HG03108 (cell line): ENCODE data around the gene CEP112.

ENCODE experiments used
- ATAC-seq: cut with Tn5 transposase; IDR thresholded peaks from one replicate; pipeline ENCODE4 v1.9.1; 2021; ENCODE audit warnings: moderate library complexity; ENCODE audit not compliant: unreplicated experiment

Gene CEP112

GRCh38 chr17:66191593-66192377 is at the start of gene CEP112:
CEP112 (minus strand) TSS chr17:66192133.
- peak; percentile 55 for ATAC-seq

- no peak for ATAC-seq
Observed at GRCh38 chr17:66240630-66241029, 48.7 kb upstream of the CEP112 start.

GRCh38 chr17:66240013-66240412 is 48.1 kb upstream of the CEP112 start:
- ATAC-seq: no peak

- ATAC-seq: no peak
Observed at GRCh38 chr17:66235377-66235994, 43.6 kb upstream of the CEP112 start.

DNA sequence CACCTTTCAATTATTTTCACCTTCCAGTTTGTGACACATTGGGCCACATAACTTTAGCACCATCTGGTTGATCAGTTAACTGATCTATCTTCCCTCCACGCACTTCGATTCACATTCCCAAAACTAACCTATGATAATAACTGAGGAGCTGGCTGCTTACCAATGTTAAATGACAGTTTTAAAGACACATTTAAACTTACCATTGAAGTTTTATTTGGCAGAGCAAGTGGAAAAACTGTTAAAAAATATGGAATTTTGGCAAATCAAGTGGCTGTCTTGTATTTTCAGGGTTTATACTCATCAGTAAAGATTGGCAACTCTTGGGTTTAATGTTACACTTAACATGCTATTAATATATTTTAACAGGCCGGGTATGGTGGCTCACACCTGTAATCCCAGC is 42.7 kb upstream of the CEP112 start:
- no peak for ATAC-seq

DNA sequence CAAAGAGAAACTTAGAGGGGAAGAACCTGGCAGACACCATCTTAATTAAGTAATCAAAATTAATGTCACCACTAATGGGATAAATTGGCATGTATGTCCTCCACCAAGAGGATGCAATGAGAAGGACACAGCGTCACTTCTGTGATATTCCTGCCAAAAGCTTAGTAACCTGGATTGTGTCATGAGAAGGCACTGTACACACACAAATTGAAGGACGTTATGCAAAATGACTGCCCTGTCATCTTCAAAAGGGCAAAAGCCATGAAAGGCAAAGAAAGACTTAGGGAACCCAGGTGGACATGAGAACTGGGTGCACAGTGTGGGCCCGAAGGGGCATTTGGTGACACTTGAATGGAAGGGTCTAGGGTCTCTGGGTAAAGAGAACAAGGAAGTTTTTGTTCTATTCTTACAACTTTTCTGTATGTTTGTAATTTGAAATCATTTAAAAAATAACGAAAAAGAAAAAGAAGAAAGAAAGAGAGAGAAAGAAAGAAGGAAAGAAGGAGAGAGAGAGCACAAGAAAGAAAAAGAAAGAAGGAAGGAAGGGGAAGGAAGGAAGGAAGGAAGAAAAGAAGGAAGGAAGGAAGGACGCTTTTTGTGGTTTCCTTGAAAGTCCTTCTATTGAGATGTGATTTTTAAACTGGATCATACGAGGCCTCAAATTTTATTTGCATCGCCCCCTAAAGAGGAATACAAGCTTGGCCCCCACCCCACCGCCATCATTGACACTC is 41.3 kb upstream of the CEP112 start:
- ATAC-seq: no peak

GRCh38 chr17:66230922-66231591 is 39.1 kb upstream of the CEP112 start:
- ATAC-seq: no peak

GRCh38 chr17:66229783-66230538 is 38.0 kb upstream of the CEP112 start:
- ATAC-seq: no peak

DNA sequence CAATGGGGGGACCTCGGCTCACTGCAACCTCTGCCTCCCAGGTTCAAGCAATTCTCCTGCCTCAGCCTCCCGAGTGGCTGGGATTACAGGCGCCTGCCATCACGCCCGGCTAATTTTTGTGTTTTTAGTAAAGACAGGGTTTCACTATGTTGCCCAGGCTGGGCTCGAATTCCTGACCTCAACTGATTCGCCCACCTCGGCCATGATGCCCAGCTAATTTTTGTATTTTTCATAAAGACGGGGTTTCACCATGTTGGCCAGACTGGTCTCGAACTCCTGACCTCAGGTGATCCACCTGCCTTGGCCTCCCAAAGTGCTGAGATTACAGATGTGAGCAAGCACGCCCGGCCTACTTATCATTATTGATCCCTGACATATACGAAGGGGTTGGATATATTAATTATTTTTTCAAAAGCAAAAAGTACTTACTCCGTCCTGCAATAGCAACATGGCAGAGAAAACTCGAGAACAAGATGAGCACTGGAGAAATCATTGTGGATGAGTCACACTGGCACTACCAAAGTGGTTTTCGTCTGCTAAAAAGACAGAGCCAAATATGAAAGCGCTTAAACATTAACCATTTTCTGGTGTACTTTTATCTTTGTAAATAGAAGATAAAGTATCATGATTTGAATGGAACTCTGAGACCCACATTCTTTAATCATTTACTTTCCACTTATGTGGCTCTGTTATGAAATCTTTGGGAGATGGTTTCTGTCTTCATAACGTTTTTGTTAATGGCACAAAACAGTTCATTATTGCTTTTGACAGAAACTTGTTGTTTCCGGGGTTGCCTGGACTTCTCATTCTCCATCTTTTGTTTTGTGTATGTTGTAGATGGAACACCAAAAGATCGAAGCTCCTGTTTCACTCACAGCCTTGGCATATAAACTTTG is 37.2 kb upstream of the CEP112 start, which contains the start of gene APOH:
Gene APOH, minus strand, starts transcription at position 529 of the 896 bp plus-strand sequence. Its CDS starts 36 bp downstream, at position 493.
- no peak for ATAC-seq

- ATAC-seq: no peak
Observed at GRCh38 chr17:66227212-66228045, 35.5 kb upstream of the CEP112 start.

DNA sequence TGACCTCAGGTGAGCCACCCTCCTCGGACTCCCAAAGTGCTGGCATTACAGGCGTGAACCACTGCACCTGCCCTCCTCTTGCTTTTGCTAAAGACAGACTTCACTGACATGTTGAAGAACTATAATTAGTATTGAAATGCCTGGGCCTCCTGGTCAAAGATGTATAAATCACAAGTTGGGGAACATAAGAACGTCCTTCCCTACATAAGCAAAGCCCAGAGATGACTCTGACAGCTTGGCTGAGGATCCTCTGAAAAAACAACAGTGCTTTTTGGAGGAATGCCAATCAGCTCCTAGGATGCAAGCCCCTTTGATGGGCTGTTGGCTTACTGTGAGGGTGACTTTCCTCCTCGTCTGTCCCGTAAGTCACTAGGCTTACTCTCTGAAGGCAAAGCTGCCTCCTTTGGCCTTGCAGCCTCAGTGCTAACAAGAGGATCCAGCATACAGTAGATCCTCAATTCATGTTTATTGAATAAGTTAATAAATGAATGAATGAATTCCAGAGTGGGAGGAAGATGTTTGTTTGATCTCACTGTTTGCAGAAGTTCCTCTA is 30.9 kb upstream of the CEP112 start:
- ATAC-seq: no peak

DNA sequence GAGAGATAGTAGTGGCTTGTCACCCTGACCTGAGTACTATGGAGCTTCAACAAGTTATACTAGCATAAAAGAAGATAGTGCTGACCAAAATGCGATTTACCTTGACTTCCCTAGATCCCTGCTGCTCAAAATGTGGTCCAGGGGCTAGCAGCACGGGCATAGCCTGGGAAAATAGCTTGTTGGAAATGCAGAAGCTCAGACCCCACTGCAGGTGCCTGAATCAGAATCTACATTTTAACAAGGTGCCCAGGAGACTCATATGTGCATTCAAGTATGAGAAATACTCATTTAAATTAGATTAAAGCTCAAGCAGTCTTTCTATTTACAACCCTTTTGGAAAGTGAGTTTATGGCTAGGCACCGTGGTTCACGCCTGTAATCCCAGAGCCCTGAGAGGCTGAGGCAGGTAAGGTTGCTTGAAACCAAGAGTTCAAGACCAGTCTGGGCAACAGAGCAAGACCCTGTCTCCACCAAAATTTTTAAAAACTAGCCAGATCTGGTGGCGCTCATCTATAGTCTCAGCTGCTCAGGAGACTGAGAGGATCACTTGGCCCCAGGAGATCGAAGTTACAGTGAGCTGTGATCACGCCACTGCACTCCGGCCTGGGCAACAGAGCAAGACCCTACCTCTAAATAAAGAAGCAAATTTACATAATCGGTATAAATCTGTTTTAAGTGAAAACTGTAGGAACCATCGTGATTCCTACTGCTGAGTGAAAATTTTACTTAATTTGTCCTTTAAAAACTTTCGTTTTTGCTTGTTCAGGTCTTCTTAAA is 30.0 kb upstream of the CEP112 start:
- ATAC-seq: no peak

DNA sequence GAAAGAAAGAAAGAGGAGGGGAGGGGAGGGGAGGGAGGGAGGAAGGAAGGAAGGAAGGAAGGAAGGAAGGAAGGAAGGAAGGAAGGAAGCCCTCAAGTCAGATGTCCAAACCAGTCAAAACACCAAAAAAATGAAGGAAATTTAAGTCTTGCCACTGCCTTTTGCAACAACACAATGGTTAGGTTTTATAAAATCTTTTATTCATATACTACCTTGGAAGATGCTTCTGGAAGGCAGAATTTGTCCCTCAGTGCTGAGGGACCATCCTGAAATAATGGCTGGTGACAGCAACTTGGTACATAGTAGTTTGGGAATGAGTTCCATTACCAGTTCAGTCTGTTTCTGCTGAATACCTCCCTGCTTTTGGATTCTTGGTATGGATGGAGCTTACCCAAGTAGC is 29.4 kb upstream of the CEP112 start:
- ATAC-seq: no peak

GRCh38 chr17:66220079-66220835 is 28.3 kb upstream of the CEP112 start:
- ATAC-seq: no peak

GRCh38 chr17:66215529-66215911 is 23.6 kb upstream of the CEP112 start:
- ATAC-seq: no peak

GRCh38 chr17:66214884-66215528 is 23.1 kb upstream of the CEP112 start:
- ATAC-seq: no peak
